NOMO-1 treated with DMSO at 0.1 percent for 48 hours (cell line): Measurements from ENCODE around the gene EGFLAM.

Experiments used
- DNase-seq: peaks from one replicate; lab custom pipeline; 2025; ENCODE audit not compliant: unreplicated experiment; lab: John Stamatoyannopoulos, UW

The EGFLAM gene

DNA sequence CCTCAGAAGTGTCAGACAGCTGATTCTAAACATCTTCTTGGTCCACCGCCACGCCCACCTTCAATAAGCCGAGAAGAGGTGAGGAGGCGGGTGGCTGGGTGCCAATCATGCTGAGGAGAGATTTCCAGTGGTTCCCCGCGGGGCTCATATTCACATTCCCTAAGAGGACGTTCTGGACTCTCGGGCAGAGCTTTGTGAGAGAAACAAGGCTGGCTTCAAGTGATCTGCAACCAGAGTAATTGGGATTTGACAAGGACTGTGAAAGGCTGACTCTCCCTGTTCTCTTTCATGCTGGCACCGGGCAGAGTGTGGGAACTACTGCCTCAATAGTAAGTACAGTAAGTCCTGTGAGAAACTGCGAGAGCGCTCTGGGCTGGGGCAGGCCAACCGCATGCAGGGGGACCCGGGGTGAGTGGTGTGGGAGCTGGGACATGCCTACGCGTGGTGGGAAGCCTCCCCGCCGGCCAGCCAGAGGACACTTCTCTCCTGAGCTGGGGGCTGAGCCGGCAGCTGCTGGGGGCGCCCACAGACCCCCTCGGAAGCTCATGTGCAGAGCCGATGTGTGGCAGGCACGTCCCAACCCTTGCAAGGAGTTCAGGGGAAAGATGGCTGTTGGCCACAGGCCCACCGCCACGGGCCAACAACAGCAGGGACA is 187.1 kb downstream of the EGFLAM start:
- no peak for DNase-seq

DNA sequence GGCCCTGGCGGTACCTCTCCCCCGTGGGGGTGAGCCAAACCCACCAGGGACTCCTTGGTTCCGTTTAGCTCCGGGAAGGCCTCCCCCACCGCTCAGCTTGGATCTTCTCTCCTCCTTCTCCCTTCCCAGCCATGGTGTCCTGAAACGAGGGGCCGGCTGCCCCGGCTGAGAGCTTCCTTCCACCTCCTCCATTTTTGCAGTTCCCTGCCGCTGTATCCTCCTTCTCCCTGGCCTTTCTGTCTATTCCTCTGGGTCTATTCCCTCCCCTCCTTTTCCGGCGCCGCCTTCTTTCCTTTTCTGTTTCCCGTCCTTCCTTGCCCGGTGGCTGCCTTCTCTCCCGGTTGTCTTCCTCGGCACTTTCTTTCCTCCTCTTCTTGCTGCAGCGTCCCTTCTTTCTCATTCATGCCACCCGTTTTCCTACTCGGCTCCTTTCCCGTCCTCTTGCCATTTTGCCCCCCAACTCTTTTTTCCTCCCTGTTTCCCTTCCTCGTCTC is 187.7 kb downstream of the EGFLAM start:
- no peak for DNase-seq

DNA sequence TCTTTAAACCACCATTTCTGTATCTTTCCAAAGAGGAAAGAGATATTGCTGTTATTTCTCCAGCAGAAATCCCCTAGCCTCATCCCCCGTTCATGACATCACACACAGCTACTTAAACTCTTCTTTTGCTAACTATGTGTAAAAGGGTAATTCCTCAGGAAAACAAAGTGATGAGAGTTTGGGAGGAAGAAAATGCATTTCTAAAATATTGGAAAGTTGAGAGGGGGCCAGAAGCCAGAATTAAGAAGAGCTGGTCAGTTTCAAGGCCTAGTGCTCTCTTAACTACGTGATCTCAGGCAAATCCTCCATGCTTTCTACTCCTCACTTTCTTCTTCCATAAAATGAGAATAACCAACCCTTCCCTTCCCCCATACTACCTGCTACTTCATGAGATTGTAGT is 188.7 kb downstream of the EGFLAM start:
- no peak for DNase-seq

DNA sequence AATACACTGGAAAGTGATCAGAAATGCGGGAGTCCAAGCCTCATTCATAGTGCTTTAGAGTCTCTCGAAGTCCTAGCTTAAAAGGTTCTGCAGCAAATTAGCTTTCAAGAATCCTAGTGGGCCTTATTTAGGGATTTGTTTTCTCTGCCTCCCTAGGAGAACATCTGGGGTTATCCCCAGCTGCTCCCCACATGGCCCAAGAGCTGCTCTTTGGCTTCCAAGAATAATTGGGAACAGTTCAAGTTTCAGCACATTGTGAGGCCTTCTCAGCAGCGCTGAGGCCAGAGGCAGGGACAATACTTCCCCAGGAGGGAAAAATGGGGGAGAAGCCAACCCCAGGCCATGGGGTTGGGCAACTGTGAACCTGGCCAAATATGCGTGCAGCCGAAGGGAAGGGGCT is 189.4 kb downstream of the EGFLAM start:
- DNase-seq, result no peak

DNA sequence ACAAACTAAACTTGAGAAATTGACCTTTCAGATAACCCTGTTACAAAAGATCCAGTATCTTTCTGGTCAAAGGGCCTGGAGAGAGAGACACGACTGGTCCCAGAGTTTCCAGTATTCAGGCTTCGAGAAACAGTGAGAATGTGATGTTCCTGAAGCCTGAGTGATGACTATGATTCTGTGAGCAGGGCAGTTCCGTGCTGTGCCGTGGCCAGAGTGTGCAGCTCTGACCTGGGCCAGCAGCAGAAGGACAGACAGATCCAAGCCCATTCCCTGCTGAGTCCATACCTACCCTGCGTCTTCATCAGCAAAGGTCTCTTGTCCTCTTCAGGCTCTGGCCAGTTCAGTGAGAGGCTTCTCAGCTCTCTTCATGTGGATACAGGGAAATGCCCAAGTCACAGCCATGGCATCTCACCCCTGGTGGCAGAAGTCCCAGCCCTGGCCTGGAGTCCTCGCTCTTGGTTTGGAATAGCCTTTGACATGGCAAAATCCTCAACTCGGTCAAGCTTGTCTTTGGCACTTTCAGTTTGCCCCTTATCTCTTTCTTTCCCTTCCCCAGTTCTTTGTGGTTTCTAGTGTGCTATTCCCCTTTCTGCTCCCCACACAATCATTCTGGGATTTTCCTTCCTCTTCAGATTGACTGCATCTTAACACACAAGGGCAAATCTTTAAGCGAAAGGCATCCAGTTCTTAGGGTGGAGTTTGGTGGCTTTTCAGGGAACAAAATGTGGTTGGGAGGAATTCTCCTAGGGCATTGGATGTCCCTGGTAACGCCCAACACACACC is 190.4 kb downstream of the EGFLAM start:
- DNase-seq, result no peak

DNA sequence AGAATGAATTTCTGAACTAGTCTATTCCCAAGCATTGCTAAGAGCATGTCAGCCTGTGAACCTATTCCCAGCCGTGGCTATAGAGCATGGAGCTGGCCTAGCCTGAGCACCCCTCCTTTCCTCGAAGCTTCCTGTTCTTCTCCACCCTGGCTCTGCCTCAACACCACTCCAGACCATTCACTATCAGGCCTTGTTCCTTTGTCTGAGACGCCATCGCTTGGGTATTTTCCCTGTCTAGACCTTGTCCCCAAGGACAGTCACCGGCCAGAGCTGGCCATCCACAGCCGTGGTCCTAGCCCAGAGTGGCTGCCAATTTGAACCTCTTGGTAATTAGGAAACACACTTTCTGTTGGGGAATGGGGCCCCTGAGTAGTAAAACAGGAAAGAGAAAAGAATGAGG is 192.3 kb downstream of the EGFLAM start:
- no peak for DNase-seq

DNA sequence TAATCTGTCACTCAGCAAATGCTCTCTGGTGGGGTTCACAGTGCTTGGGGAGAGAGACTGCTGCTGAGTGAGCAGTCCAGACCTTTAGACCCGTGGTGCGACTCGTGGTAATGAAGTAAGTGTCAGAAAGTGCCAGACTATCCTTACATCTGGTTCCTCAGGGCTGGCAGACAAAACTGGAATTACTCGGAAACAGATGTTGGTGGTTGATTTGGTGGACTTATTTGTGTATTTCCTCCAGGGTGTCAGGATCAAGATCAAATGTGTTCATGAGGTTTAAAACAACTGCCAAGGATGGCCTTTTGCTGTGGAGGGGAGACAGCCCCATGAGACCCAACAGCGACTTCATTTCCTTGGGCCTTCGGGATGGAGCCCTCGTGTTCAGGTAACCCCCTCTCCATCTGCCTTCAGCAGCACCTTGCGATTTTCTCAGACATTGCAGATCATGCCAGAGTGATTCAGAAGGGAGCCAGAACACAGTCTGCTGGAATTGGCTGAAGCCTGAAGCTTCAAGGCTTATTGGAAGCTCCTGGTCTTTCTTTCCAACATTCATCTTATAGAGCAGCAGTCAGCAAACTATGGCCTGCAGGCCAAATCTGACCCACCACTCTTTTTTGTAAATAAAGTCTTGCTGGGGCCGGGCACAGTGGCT is 192.8 kb downstream of the EGFLAM start:
- DNase-seq, result no peak

DNA sequence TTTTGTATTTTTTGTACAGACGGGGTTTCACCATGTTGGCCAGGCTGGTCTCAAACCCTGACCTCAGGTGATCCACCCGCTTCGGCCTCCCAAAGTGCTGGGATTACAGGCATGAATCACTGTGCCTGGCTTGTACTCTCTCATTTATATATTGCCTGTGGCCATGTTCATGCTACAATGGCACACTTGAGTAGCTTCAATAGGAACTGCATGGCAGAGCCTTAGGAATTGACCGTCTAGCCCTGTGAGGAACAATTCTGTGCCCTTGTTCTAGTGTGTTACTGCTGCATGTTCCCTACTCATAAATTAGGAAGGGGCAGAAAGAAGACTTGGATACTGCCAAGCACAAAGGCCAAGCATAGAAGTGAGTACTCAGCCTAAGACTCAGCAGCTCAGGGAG is 193.8 kb downstream of the EGFLAM start:
- no peak for DNase-seq

DNA sequence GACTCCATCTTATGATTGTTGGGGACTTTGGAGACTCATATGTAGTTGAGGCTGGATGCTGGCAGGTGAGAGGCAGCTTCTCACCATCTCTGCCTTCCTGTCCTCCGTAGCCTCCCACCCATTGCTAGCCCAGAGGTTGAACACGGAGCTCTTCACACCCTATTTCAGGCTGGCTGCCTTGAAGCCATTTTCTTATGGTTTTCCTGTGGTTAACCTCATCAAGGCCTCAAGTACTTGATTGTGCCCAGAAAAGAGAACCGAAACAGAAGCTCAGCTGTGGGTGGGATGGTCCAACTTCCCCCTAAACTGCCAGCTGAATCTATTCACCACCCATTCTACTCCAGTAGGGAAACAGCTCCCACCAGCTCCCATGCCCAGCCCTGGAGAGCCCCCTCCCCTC is 195.1 kb downstream of the EGFLAM start:
- peak; percentile 100 for DNase-seq

DNA sequence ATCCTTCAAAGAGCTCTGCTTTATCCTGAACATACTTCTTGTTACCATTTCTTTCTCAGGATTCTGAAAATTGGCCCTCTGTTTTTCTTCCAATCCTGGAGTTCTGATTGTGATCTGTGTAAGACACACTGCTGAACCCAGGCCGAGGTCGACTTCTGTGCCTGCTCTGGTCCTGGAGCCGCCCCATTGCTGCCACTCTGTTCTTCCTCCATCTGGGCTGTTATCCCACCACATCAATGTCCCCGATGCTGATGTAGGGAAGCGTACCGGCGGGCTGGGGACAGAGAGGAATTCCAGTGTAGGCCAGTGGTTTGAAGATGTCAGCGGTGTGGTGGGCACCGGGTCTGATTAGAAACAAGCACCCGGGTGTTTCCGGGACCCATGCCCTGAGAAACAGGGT is 195.6 kb downstream of the EGFLAM start:
- DNase-seq, result no peak

DNA sequence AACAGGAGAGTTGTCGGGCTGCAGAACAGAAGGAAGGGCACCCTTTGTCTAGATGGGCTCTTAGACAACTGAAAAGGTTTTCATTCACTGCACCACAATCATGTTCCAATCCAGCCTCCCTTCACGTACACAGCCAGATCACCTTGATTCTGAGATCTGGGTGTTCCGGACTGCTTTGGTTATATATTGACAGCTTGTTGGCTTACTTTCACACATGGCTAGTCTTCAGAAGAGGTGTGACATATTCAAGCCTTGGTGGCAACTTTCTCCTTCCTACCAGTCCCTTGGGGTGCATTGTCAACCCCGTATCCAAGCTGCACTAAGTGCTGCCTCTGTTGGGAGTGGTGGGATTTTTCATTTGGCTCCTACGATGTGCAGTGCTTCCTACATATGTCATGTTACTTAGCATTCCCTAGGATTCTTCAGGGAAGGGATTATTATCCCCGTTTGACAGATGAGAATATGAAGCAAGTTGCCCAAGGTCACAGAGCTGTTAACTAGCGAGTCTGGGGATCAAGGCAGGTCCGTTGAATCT is 197.5 kb downstream of the EGFLAM start:
- DNase-seq, result no peak

DNA sequence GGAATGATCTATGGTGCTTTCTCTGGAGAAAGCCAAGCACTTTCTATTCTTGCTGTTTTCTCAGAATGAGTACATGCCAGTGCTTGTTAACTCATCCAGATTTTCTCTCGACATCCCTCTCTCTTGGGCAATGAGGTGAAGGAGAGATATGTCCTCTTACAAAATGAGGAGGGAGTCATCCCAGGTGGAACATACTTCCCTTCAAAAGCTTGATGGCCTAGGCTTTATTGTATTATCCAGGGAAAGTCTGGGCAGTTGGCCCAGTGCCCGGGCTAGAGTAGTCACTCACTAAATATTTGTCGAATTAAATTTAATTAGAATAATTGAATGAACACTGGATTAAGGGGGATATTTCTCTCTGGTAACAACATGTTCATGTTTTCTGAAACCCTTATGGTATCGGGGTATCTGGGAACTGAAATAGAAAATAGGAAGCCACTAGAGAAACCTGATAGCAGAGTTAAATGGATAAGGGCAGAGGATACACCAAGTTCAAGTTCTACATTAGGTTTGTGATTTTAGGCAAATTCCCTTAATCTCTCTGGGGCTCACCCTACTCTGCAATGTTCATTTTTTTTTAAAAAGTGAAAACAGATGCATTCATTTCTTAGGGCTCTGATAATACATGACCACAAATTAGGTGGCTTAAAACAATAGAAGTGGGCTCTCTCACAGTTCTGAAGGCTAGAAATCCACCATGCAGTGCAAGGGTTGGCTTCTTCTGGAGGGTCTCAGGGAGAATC is 198.5 kb downstream of the EGFLAM start:
- DNase-seq, result no peak

DNA sequence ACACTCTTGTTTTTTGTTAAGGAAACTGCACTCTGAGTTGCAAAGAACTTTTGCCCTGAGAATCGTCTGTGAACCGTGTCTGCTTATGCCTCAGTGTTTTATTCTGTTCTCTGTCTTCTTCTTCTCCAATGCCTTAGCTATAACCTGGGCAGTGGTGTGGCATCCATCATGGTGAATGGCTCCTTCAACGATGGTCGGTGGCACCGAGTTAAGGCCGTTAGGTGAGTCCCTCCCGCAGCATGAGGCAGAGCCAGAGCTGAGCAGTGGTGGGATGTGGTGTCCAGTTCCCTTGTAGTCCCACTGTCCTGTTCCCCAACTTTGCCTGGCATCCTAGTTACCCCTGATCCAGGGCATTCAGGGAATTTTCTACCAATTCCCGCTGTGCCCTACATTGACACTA is 199.8 kb downstream of the EGFLAM start:
- no peak for DNase-seq

DNA sequence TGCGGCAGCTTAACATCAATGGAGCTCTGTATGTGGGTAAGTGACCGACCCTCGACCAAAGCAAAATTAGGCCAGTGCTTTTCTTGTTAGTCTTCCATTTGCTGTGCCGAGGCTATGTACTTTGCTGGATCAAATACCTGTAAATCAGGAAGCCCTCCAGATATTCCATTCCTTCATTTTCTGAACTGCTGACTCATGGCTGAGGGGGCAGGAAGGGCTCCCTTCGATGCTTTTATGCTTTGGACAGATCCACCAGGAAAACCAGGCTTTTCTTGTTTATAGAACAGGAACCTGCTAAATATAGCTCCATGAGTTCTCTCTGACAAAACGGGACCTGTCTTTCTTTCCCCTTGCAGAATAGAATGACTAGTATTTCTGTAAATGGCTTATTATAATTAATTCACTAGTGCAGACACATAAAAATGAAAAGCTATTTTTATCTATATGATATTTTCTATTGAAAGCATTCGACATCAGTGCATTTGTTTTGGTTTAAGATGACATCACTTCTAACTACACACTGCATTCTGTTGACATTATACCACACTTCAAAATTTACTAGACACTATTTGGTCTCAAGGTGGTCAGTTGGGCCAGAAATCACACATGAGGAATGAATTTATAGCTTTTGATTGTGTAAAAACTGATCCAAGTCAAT is 204.7 kb downstream of the EGFLAM start:
- DNase-seq, result no peak

DNA sequence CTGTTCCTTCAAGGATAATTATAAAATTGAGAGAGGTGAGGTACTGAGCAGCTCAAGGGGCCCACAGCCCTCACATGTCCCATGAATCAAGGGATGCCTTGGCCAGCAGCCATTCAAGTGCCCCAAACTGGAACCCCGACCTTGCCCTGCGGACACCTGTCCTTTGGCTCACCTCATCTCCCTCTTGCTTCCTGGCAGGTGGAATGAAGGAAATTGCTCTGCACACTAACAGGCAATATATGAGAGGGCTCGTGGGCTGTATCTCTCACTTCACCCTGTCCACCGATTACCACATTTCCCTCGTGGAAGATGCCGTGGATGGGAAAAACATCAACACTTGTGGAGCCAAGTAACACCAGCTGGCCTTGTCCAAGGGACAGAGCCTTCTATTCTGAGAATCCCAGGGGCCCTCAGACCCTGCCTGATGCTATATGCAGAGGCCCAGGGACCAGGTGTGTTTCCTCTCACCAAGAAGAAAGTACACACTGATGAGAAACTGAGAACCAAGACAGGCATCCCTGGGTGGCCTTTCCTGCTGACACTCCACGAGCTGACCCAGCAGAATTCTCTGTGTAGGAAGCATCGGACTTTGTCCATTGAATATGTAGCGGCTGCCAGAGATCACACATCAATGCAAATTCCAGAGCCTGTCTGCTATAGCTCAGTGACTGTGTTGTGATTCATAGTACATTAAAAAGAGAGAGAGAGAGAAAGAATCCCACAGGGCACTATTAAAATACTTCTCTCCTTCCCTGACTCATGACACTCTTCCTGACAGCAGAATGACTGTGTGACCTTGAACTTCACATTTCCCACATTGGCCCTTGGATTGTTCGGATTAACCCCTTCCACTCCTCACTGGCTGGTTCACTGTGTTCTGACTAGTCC is 205.5 kb downstream of the EGFLAM start:
- no peak for DNase-seq

DNA sequence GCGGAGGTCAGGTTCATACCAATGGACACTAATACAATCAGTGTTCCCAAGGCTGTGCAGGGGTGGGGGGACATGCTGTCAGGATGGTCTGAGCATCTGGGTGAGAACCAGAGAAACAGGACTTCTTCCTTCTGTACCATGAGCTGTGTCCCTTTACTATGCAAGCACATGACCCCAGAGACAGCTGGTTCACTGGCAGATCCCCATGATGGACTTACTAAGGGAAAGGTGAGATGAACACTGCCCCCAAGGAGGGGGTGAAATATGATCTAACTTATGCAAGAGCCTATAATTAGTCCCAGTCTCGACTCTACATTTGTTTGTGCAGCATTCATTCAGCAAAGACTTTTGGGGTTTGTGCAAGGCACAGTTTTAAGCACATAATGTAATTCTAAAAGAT is 206.7 kb downstream of the EGFLAM start:
- no peak for DNase-seq

DNA sequence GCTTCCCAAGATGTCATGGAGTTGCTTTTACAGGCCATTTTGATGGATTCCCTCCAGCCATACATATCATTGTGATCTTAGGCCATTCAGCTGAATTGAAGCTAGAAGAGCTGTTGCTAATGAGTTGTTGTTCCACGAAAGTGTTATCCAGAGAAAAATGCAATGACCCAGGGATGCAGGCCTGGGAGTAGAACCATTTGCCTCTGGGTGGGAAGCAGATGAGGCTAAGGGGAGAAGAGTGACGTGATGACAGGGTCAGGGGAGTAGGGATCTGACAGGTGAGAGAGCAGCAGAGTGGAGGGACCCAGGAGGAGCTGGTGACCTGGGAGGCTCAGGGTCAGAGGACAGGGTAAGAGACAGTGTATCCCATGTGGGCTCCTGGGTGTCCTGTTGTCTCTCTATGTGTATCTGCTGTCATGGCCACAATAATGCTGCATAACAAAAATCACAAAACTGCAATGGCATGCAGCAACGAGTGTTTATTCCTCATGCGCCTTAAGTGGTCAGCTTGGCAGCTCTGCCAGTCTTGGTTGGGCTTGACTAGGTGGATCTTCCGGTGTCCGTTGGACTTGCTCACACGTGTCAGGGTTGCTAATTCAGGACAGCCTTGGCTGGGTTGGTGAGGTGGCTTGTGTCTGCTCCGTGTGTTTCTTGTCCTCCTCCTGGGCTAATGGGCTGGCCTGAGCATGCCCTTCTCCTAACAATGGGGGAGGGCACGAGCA is 207.5 kb downstream of the EGFLAM start:
- no peak for DNase-seq

DNA sequence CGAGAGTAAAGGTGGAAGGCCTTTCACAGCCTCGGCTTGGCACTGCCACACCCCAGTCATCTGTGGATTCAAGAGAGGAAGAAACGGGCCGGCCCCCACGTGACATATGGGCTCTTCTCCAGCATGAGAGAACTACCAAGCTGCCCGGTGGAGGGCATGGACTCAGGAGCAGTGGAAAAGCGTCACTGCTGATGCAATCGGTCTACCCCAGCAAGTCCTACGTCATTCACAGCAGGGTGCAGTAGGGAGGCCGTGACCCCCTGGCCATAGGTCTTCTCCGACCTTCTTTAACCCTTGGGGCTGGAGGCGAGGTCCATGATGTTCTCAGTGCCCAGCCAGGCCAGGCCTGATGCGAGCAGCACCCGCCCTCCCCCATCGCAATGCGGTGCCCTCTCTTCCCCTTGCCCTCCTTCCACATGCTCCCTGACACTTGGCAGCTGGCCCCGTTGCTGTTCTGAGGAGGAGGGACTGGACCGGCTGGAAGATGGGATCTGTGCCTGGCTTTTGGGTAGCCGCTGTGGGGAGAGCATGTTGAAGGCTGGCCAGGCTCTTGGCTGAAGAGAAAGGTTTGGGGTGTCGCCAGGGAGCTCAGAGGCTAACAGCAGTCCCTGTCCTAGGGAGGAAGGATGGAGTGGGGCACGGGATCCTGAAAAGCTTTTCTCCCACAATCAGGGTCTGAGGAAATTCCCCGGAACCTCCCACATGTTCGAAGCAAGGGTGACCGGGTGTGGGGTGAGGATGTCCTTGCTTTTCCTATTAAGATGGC is 208.2 kb downstream of the EGFLAM start:
- DNase-seq, result no peak
